ENCODE measurements around the gene NFAT5.
"Not testable (repeated sequence)": the region's sequence is repeated elsewhere in the genome, so short reads cannot be mapped to it uniquely, and the experiment has no call there.

NFAT5 gene

GRCh38 chr16:69706256-69706974, 140.6 kb downstream of the NFAT5 start:
- DNase-seq (ENCODE audit: low read depth in 1 of 2, low spot score in 1 of 2), result no peak

GRCh38 chr16:69706975-69707340, 141.2 kb downstream of the NFAT5 start:
- DNase-seq (ENCODE audit: low read depth in 1 of 2, low spot score in 1 of 2), result no peak

- DNase-seq (ENCODE audit: low read depth in 1 of 2, low spot score in 1 of 2), result no peak
Measured at GRCh38 chr16:69707920-69708683, 142.3 kb downstream of the NFAT5 start.

- DNase-seq (ENCODE audit: low read depth in 1 of 2, low spot score in 1 of 2), result no peak
Measured at GRCh38 chr16:69709456-69710084, 143.8 kb downstream of the NFAT5 start.

- DNase-seq (ENCODE audit: low read depth in 1 of 2, low spot score in 1 of 2), result no peak
Measured at GRCh38 chr16:69711115-69711740, 145.5 kb downstream of the NFAT5 start.

- no peak for DNase-seq (ENCODE audit: low read depth in 1 of 2, low spot score in 1 of 2)
Measured at GRCh38 chr16:69712277-69712676, 146.5 kb downstream of the NFAT5 start.

GRCh38 chr16:69712914-69713581, 147.3 kb downstream of the NFAT5 start:
- no peak for DNase-seq (ENCODE audit: low read depth in 1 of 2, low spot score in 1 of 2)

- no peak for DNase-seq (ENCODE audit: low read depth in 1 of 2, low spot score in 1 of 2)
Measured at GRCh38 chr16:69717066-69717465, 151.3 kb downstream of the NFAT5 start.

- no peak for DNase-seq (ENCODE audit: low read depth in 1 of 2, low spot score in 1 of 2)
Measured at GRCh38 chr16:69718111-69718764, 152.5 kb downstream of the NFAT5 start.

GRCh38 chr16:69720822-69721430, 155.2 kb downstream of the NFAT5 start:
- no peak for DNase-seq (ENCODE audit: low read depth in 1 of 2, low spot score in 1 of 2)

- DNase-seq (ENCODE audit: low read depth in 1 of 2, low spot score in 1 of 2), result no peak
Measured at GRCh38 chr16:69721441-69721957, 155.7 kb downstream of the NFAT5 start.

- DNase-seq (ENCODE audit: low read depth in 1 of 2, low spot score in 1 of 2), result no peak
Measured at GRCh38 chr16:69724414-69724873, 158.7 kb downstream of the NFAT5 start.

- DNase-seq (ENCODE audit: low read depth in 1 of 2, low spot score in 1 of 2), result no peak
Measured at GRCh38 chr16:69724981-69725479, 159.3 kb downstream of the NFAT5 start.

- DNase-seq (ENCODE audit: low read depth in 1 of 2, low spot score in 1 of 2), result no peak
Measured at GRCh38 chr16:69725480-69726312, 159.9 kb downstream of the NFAT5 start.

GRCh38 chr16:69726313-69727060, 160.7 kb downstream of the NFAT5 start, which contains the start of gene NQO1:
Gene NQO1, minus strand, starts transcription at chr16:69726560. Its CDS starts 121 bp downstream, at chr16:69726439.
- peak; percentile 73 to 79 for DNase-seq (ENCODE audit: low read depth in 1 of 2, low spot score in 1 of 2)

GRCh38 chr16:69727916-69728270, 162.1 kb downstream of the NFAT5 start:
- DNase-seq (ENCODE audit: low read depth in 1 of 2, low spot score in 1 of 2), result no peak

GRCh38 chr16:69729030-69729429, 163.3 kb downstream of the NFAT5 start:
- not testable (repeated sequence) for DNase-seq (ENCODE audit: low read depth in 1 of 2, low spot score in 1 of 2)

GRCh38 chr16:69731280-69731679, 165.5 kb downstream of the NFAT5 start:
- not testable (repeated sequence) for DNase-seq (ENCODE audit: low read depth in 1 of 2, low spot score in 1 of 2)

All from activated T-helper 1 cell treated with anti-CD3 and anti-CD28 coated beads, Interleukin-2, amount 50 U/mL, for 16 hours (primary cell).